Measurements from ENCODE around the gene STIP1.

DNA sequence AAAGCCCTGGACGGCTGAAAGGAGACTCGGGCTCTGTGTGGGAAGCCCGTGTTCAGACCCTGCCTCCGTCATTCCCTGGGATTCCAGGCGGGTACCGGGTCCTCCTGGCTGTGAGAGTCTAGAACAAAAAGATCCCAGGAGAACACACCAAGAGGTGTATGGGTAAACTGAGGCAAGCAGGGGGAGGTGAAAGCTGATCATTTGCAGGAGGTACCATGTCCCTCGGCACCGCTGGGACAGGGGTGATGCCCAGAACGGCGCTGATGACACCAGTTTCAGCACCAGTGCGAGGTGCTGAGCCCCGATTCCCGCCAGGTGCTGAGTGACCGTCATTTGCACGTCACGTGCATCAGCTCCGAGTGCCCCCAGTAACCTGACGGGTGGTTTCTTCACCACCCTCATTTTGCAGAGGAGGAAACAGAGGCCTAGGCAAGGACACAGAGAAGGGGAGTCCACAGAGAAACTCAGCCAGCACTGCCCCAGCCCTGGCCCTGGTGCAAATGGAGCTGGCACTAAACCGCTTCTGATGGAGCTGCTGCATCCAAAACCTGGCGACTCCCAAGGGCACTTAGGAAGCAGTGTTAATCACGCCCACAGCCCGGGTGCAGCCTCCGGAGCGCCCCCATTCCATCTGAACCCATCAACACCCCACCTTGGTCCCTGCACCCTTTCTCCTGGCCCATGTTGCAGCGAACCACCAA lies 36.9 kb upstream of the STIP1 start:
- TF ChIP-seq, protein P1, sequence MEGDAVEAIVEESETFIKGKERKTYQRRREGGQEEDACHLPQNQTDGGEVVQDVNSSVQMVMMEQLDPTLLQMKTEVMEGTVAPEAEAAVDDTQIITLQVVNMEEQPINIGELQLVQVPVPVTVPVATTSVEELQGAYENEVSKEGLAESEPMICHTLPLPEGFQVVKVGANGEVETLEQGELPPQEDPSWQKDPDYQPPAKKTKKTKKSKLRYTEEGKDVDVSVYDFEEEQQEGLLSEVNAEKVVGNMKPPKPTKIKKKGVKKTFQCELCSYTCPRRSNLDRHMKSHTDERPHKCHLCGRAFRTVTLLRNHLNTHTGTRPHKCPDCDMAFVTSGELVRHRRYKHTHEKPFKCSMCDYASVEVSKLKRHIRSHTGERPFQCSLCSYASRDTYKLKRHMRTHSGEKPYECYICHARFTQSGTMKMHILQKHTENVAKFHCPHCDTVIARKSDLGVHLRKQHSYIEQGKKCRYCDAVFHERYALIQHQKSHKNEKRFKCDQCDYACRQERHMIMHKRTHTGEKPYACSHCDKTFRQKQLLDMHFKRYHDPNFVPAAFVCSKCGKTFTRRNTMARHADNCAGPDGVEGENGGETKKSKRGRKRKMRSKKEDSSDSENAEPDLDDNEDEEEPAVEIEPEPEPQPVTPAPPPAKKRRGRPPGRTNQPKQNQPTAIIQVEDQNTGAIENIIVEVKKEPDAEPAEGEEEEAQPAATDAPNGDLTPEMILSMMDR (IDR thresholded peaks at IDR 0.05 in 8 of 11, conservative IDR thresholded peaks at IDR 0.05 in 3 of 11), result peak in 5 of 11 experiments; percentile 19 to 72 (median 42)
- TF ChIP-seq POLR2AphosphoS5 (IDR thresholded peaks at IDR 0.05) (no peak), POLR2A (IDR thresholded peaks at IDR 0.05) (no peak)
